Adrenal gland (tissue), 12 donors: ENCODE data around the gene UBALD2. TPM values are rescaled to one million over a fixed set of nuclear protein-coding genes. Genes with fewer than 3 reads are reported as not detected.
A peak's percentile ranks its signal among the peaks of the same experiment; 100 is the strongest.

Source experiments
- DNase-seq, 7 donors: peaks; one replicate each; pipeline ENCODE4 v3.0.0-alpha.2; 2019 to 2020
- H3K27ac ChIP-seq, 5 donors: fragments of 200-600 bp; sonication (generic) in 4 of 5; 1 replicate in 3 of 5; 2 replicates in 2 of 5; pipeline versions ENCODE4 v1.5.1 to v1.8.0; 2016 to 2020; ENCODE audit warnings: mild to moderate bottlenecking in 1 of 5
- H3K27me3 ChIP-seq: fragments of 200-600 bp; 2 replicates; pipeline ENCODE4 v1.8.0; 2021
- H3K36me3 ChIP-seq, 2 donors: fragments of 200-600 bp; replicated peaks in 1 of 2; 1 replicate in 1 of 2; 2 replicates in 1 of 2; pipeline versions ENCODE4 v1.5.1 to v1.8.0; 2018 to 2022
- H3K4me1 ChIP-seq, 2 donors: fragments of 200-600 bp; replicated peaks in 1 of 2; 1 replicate in 1 of 2; 2 replicates in 1 of 2; pipeline versions ENCODE4 v1.5.1 to v1.8.0; 2018 to 2021
- H3K4me3 ChIP-seq, 4 donors: fragments of 200-600 bp; sonication (generic) in 3 of 4; one replicate each; pipeline ENCODE4 v1.5.1; 2016 to 2018
- H3K9me3 ChIP-seq, 3 donors: fragments of 200-600 bp; sonication (generic) in 1 of 3; replicated peaks in 1 of 3; 1 replicate in 2 of 3; 2 replicates in 1 of 3; pipeline versions ENCODE4 v1.5.1 to v1.8.0; 2016 to 2021
- CTCF ChIP-seq, 6 experiments: fragments of 450-650 bp in 4 of 6; fragments of 200-600 bp in 2 of 6; sonication (generic) in 1 of 6; IDR thresholded peaks; 1 replicate in 5 of 6; 2 replicates in 1 of 6; pipeline versions ENCODE4 v1.5.1 to v1.8.0; 2016 to 2021; ENCODE audit warnings: antibody characterized with exemption in 6 of 6, mild to moderate bottlenecking in 2 of 6, moderate library complexity in 1 of 6
- POLR2A ChIP-seq, 2 donors: fragments of 450-650 bp; IDR thresholded peaks; one replicate each; pipeline ENCODE4 v1.6.1; 2017; ENCODE audit warnings: antibody characterized with exemption in 2 of 2, mild to moderate bottlenecking in 2 of 2, moderate library complexity in 1 of 2
- WGBS, 4 donors: extraction: QIAGEN DNeasy Blood & Tissue Kit in 2 of 4; methylation state at CpG; one replicate each; pipeline versions ENCODE4 v1.1.5 to v1.1.7; 2013 to 2017; 5-methylcytosine and 5-hydroxymethylcytosine counted together
- intact Hi-C, 2 donors: fragments of 100-400 bp; cut with DNase I; formaldehyde crosslinking; loops; one replicate each; pipeline versions ENCODE4 v1.14.1 to v1.15.0; 2022 to 2023
- polyA plus RNA-seq, 3 donors: library from polyadenylated mRNA; stranded (reverse); fragments of 200-250 nt in 2 of 3; fragments of 350-450 nt in 1 of 3; fragmentation: Illumina TruSeq in 1 of 3; extraction: RNeasy Lipid Tissue Mini Kit (QIAGEN cat#74804) in 1 of 3; gene quantifications; one replicate each; pipeline ENCODE4 v1.2.3, GENCODE V29; 2013 to 2014
- small RNA-seq, 2 donors: library from RNA; depleted of rRNA; stranded (forward); fragments of <200 nt; gene quantifications; one replicate each; pipeline ENCODE3, GENCODE V24; 2016
- total RNA-seq, 9 donors: library from RNA; depleted of rRNA in 4 of 9; stranded (reverse); fragments of >200 nt in 4 of 9; fragments of 120-200 nt in 1 of 9; fragmentation: NEBNext Ultra II Directional in 1 of 9; extraction: Animal tissue kit (Norgen Biotek cat#: 25700) in 1 of 9; gene quantifications; one replicate each; pipeline versions ENCODE4 v1.1.0 to v1.2.4, GENCODE V29; 2013 to 2023
- donor health status: healthy with polysubstance abuse.
- donor health status: Bipolar disorder and iron deficiency.
- donor health status: DM: yes; HTN: yes; CAD: no.
- donor health status: DM: no; HTN: no; CAD: no.
- donor health status: DM: no; HTN: no; CAD: no.
- donor health status: DM: yes; HTN: yes; CAD: no.

Gene UBALD2
- total and polyA plus RNA-seq, 12 donors, result 5.2 to 71.2 (median 14.3) TPM

GRCh38 chr17:76314392-76315227, 49.5 kb downstream of the UBALD2 start:
- intact Hi-C loops, result no loop called here
- no peaks in the 10 kb centered on the region for H3K27me3 ChIP-seq
- H3K9me3 ChIP-seq, result no peaks in the 10 kb centered on the region
- H3K4me1 ChIP-seq, result no peaks in the 10 kb centered on the region
- TF ChIP-seq POLR2A (IDR thresholded peaks at IDR 0.05) (no peak), CTCF (IDR thresholded peaks at IDR 0.05) (no peak)
- peaks cover 0 to 34% of the 10 kb centered on the region in 2 donors for H3K36me3 ChIP-seq
- H3K27ac ChIP-seq, result no peak overlapping the region
- H3K4me3 ChIP-seq, result no peak overlapping the region
- 86 to 89% (median 87%) methylated on average over 15 of the region's 15 CpGs for WGBS, 4 donors
- DNase-seq, result peak in 1 of 7 donors; percentile 16

GRCh38 chr17:76317535-76317934, 52.4 kb downstream of the UBALD2 start:
- intact Hi-C loops, result no loop called here

GRCh38 chr17:76318586-76318985, 53.4 kb downstream of the UBALD2 start:
- no peak overlapping the region for H3K27ac ChIP-seq
- 90 to 95% (median 92%) methylated on average over 3 of the region's 3 CpGs for WGBS, 4 donors
- peaks cover 0 to 3% of the 10 kb centered on the region in 2 donors for H3K36me3 ChIP-seq
- H3K4me1 ChIP-seq, result no peaks in the 10 kb centered on the region
- H3K27me3 ChIP-seq, result no peaks in the 10 kb centered on the region
- intact Hi-C loops, result no loop called here
- no peaks in the 10 kb centered on the region for H3K9me3 ChIP-seq
- DNase-seq, result no peak
- H3K4me3 ChIP-seq, result no peak overlapping the region
- no peak for TF ChIP-seq CTCF (IDR thresholded peaks at IDR 0.05)

More at GRCh38 chr17:76317535-76317934, 52.4 kb downstream of the UBALD2 start:
- DNase-seq, result no peak
- H3K27ac ChIP-seq, result no peak overlapping the region
- no peaks in the 10 kb centered on the region for H3K9me3 ChIP-seq
- no peak overlapping the region for H3K4me3 ChIP-seq
- peaks cover 0 to 14% of the 10 kb centered on the region in 2 donors for H3K36me3 ChIP-seq
- 92 to 100% (median 93%) methylated on average over 2 of the region's 2 CpGs for WGBS, 4 donors
- H3K27me3 ChIP-seq, result no peaks in the 10 kb centered on the region
- TF ChIP-seq CTCF (IDR thresholded peaks at IDR 0.05) (no peak), POLR2A (IDR thresholded peaks at IDR 0.05) (no peak)
- no peaks in the 10 kb centered on the region for H3K4me1 ChIP-seq

Small RNA genes lying within 50 kb of the gene (small RNA-seq; reads per million reads assigned to genes)
- 0 reads per million in 2 donors for gene RF00019

Other genes starting within 250 kb of the UBALD2 start
- gene EVPL, start 238.0 kb upstream of the UBALD2 start, total RNA-seq, result 1 to 10 TPM in 1 of 9 donors, under 1 TPM in 6, not detected in 2; under 0.01 to 1.8 (median 0.27) TPM
- under 1 TPM; 0.02 to 0.64 (median 0.61) TPM for gene EVPL, start 238.0 kb upstream of the UBALD2 start, polyA plus RNA-seq
- gene SRP68, start 192.8 kb upstream of the UBALD2 start, total RNA-seq, result 100 to 1,000 TPM in 1 of 9 donors, 10 to 100 TPM in 8; 20.3 to 113 (median 42.9) TPM
- gene SRP68, start 192.8 kb upstream of the UBALD2 start, polyA plus RNA-seq, result 100 to 1,000 TPM in 1 of 3 donors, 10 to 100 TPM in 2; 33.1 to 129 (median 35.9) TPM
- gene GALR2, start 190.6 kb upstream of the UBALD2 start, total RNA-seq, result not detected
- gene GALR2, start 190.6 kb upstream of the UBALD2 start, polyA plus RNA-seq, result under 1 TPM in 1 of 3 donors, not detected in 2; 0.27 TPM
- gene ZACN, start 186.2 kb upstream of the UBALD2 start, total RNA-seq, result under 1 TPM in 3 of 9 donors, not detected in 6; 0.06 to 0.19 (median 0.13) TPM
- 1 to 10 TPM in 2 of 3 donors, not detected in 1; 3.1 to 3.3 TPM for gene ZACN, start 186.2 kb upstream of the UBALD2 start, polyA plus RNA-seq
- 100 to 1,000 TPM in 5 of 9 donors, 10 to 100 TPM in 4; 65.7 to 145 (median 102) TPM for gene EXOC7, start 161.6 kb upstream of the UBALD2 start, total RNA-seq
- gene EXOC7, start 161.6 kb upstream of the UBALD2 start, polyA plus RNA-seq, result 100 to 1,000 TPM in 1 of 3 donors, 10 to 100 TPM in 2; 70.0 to 115 (median 89.5) TPM
- gene FOXJ1, start 124.1 kb upstream of the UBALD2 start, total RNA-seq, result under 1 TPM in 2 of 9 donors, not detected in 7; 0.06 to 0.18 TPM
- under 1 TPM in 1 of 3 donors, not detected in 2; 0.07 TPM for gene FOXJ1, start 124.1 kb upstream of the UBALD2 start, polyA plus RNA-seq
- gene RNF157, start 24.9 kb upstream of the UBALD2 start, total RNA-seq, result 1 to 10 TPM; 2.3 to 6.1 (median 4.7) TPM
- gene RNF157, start 24.9 kb upstream of the UBALD2 start, polyA plus RNA-seq, result 1 to 10 TPM; 3.0 to 4.7 (median 4.1) TPM
- gene QRICH2, start 42.9 kb downstream of the UBALD2 start, total RNA-seq, result 1 to 10 TPM in 6 of 9 donors, under 1 TPM in 3; 0.12 to 3.4 (median 1.4) TPM
- 10 to 100 TPM in 1 of 3 donors, 1 to 10 TPM in 1, under 1 TPM in 1; 0.09 to 14.2 (median 4.8) TPM for gene QRICH2, start 42.9 kb downstream of the UBALD2 start, polyA plus RNA-seq
- gene PRPSAP1, start 88.6 kb downstream of the UBALD2 start, total RNA-seq, result 10 to 100 TPM; 33.0 to 79.3 (median 46.2) TPM
- 10 to 100 TPM; 26.0 to 42.7 (median 37.1) TPM for gene PRPSAP1, start 88.6 kb downstream of the UBALD2 start, polyA plus RNA-seq
- 10 to 100 TPM in 2 of 9 donors, 1 to 10 TPM in 6, under 1 TPM in 1; 0.61 to 15.3 (median 3.7) TPM for gene SPHK1, start 119.3 kb downstream of the UBALD2 start, total RNA-seq
- gene SPHK1, start 119.3 kb downstream of the UBALD2 start, polyA plus RNA-seq, result 10 to 100 TPM in 2 of 3 donors, under 1 TPM in 1; 0.53 to 14.0 (median 10.3) TPM
- gene UBE2O, start 187.8 kb downstream of the UBALD2 start, total RNA-seq, result 10 to 100 TPM; 10.4 to 21.8 (median 17.3) TPM
- 10 to 100 TPM in 2 of 3 donors, 1 to 10 TPM in 1; 9.8 to 21.3 (median 12.4) TPM for gene UBE2O, start 187.8 kb downstream of the UBALD2 start, polyA plus RNA-seq
- gene AANAT, start 202.3 kb downstream of the UBALD2 start, total RNA-seq, result not detected
- gene AANAT, start 202.3 kb downstream of the UBALD2 start, polyA plus RNA-seq, result under 1 TPM in 2 of 3 donors, not detected in 1; 0.30 to 0.40 TPM
- gene RHBDF2, start 236.1 kb downstream of the UBALD2 start, total RNA-seq, result 100 to 1,000 TPM in 1 of 9 donors, 10 to 100 TPM in 7, 1 to 10 TPM in 1; 9.9 to 156 (median 43.6) TPM
- 10 to 100 TPM in 2 of 3 donors, 1 to 10 TPM in 1; 4.9 to 39.3 (median 19.1) TPM for gene RHBDF2, start 236.1 kb downstream of the UBALD2 start, polyA plus RNA-seq